Mesendoderm (in vitro differentiated cells): Measurements from ENCODE around the gene NEDD4L.

Experiments
- DNase-seq: peaks from one replicate; pipeline ENCODE4 v3.0.0; 2013
- H2AK5ac ChIP-seq: 2 replicates; pipeline ENCODE4 v1.6.1; 2013; ENCODE audit warnings: low read length, inconsistent platforms
- H2BK120ac ChIP-seq: 2 replicates; pipeline ENCODE4 v1.6.1; 2013; ENCODE audit warnings: low read depth, mild to moderate bottlenecking, low read length, moderate library complexity, mixed read lengths
- H2BK15ac ChIP-seq: replicated peaks from 2 replicates; pipeline ENCODE4 v1.6.1; 2013; ENCODE audit warnings: low read depth, mild to moderate bottlenecking, moderate library complexity
- H2BK5ac ChIP-seq: 2 replicates; pipeline ENCODE4 v1.6.1; 2013; ENCODE audit warnings: low read length, inconsistent platforms
- H3K18ac ChIP-seq: 2 replicates; pipeline ENCODE4 v1.6.1; 2013; ENCODE audit warnings: mild to moderate bottlenecking, low read length, mixed read lengths
- H3K23ac ChIP-seq: one replicate; pipeline ENCODE4 v1.6.1; 2013; ENCODE audit warnings: low read length
- H3K27ac ChIP-seq: 2 replicates; pipeline ENCODE4 v1.5.1; 2013; ENCODE audit warnings: low read depth, mild to moderate bottlenecking, inconsistent platforms, low read length, moderate library complexity
- H3K27me3 ChIP-seq: 2 replicates; pipeline ENCODE4 v1.6.1; 2013; ENCODE audit warnings: low read length, control low read depth, mild to moderate bottlenecking, inconsistent platforms; ENCODE audit not compliant: insufficient read depth, poor library complexity
- H3K36me3 ChIP-seq: 2 replicates; pipeline ENCODE4 v1.6.1; 2013; ENCODE audit warnings: low read length, inconsistent platforms; ENCODE audit not compliant: control insufficient read depth, insufficient read depth
- H3K4ac ChIP-seq: one replicate; pipeline ENCODE4 v1.6.1; 2013; ENCODE audit warnings: low read depth, mild to moderate bottlenecking, low read length, moderate library complexity
- H3K4me1 ChIP-seq: 2 replicates; pipeline ENCODE4 v1.6.1; 2013; ENCODE audit warnings: low read depth, low read length, inconsistent platforms; ENCODE audit not compliant: control insufficient read depth
- H3K4me2 ChIP-seq: 2 replicates; pipeline ENCODE4 v1.6.1; 2013; ENCODE audit warnings: low read length
- H3K4me3 ChIP-seq: 2 replicates; pipeline ENCODE4 v1.5.1; 2013; ENCODE audit warnings: mild to moderate bottlenecking, low read length
- H3K56ac ChIP-seq: one replicate; pipeline ENCODE4 v1.6.1; 2013; ENCODE audit warnings: low read length
- H3K79me1 ChIP-seq: 2 replicates; pipeline ENCODE4 v1.6.1; 2013; ENCODE audit warnings: low read length, inconsistent platforms
- H3K79me2 ChIP-seq: 2 replicates; pipeline ENCODE4 v1.6.1; 2013; ENCODE audit warnings: mild to moderate bottlenecking, low read length; ENCODE audit not compliant: control insufficient read depth, insufficient read depth
- H3K9ac ChIP-seq: 2 replicates; pipeline ENCODE4 v1.6.1; 2013; ENCODE audit warnings: low read length, inconsistent platforms
- H4K5ac ChIP-seq: one replicate; pipeline ENCODE4 v1.6.1; 2013; ENCODE audit warnings: low read length
- H4K8ac ChIP-seq: one replicate; pipeline ENCODE4 v1.6.1; 2013; ENCODE audit warnings: low read depth, mild to moderate bottlenecking, control low read depth, low read length, moderate library complexity
- WGBS: extraction: QIAGEN DNeasy Blood & Tissue Kit; methylation state at CpG from one replicate; pipeline ENCODE4 v1.1.7; 2013; ENCODE audit warnings: low lambda C conversion rate, missing lambda C conversion rate; ENCODE audit not compliant: insufficient coverage; ENCODE audit errors: extremely low coverage; 5-methylcytosine and 5-hydroxymethylcytosine counted together

Gene NEDD4L

GRCh38 chr18:58417752-58418151, 373.7 kb downstream of the NEDD4L start:
- H3K4me3 ChIP-seq = no peak overlapping the region
- no peak overlapping the region for H3K9ac ChIP-seq
- no peaks in the 10 kb centered on the region for H3K27me3 ChIP-seq
- no CpG with 5 or more reads among the region's 6 CpGs for WGBS
- DNase-seq = no peak
- H3K23ac ChIP-seq = no peak overlapping the region
- no peaks in the 10 kb centered on the region for H3K79me1 ChIP-seq
- H3K4me1 ChIP-seq = no peaks in the 10 kb centered on the region
- H3K36me3 ChIP-seq = no peaks in the 10 kb centered on the region
- H3K27ac ChIP-seq = no peak overlapping the region
- H2BK120ac ChIP-seq = no peak overlapping the region
- no peak overlapping the region for H2BK5ac ChIP-seq
- H3K4me2 ChIP-seq = no peak overlapping the region
- H3K79me2 ChIP-seq = no peaks in the 10 kb centered on the region
- no peak overlapping the region for H4K5ac ChIP-seq
- no peak overlapping the region for H3K56ac ChIP-seq
- H2AK5ac ChIP-seq = no peak overlapping the region
- H4K8ac ChIP-seq = no peak overlapping the region
- no peak overlapping the region for H3K4ac ChIP-seq
- no peak overlapping the region for H3K18ac ChIP-seq
- H2BK15ac ChIP-seq = no peak overlapping the region

- no peak for DNase-seq
- Histone ChIP-seq H3K4me2 (no peak overlapping the region), H2AK5ac (no peak overlapping the region), H3K79me1 (no peaks in the 10 kb centered on the region), H3K4me3 (no peak overlapping the region), H4K5ac (no peak overlapping the region), H3K9ac (no peak overlapping the region), H3K23ac (no peak overlapping the region), H3K4ac (no peak overlapping the region), H2BK15ac (no peak overlapping the region), H3K18ac (no peak overlapping the region), H3K36me3 (no peaks in the 10 kb centered on the region), H2BK120ac (no peak overlapping the region), H3K79me2 (no peaks in the 10 kb centered on the region), H3K4me1 (no peaks in the 10 kb centered on the region), H4K8ac (no peak overlapping the region), H2BK5ac (no peak overlapping the region), H3K27ac (no peak overlapping the region), H3K56ac (no peak overlapping the region), H3K27me3 (no peaks in the 10 kb centered on the region)
- no CpG with 5 or more reads among the region's 4 CpGs for WGBS
These were observed 374.3 kb downstream of the NEDD4L start for GRCh38 chr18:58418361-58418760.

- Histone ChIP-seq H3K4me3 (no peak overlapping the region), H2BK5ac (no peak overlapping the region), H3K4ac (no peak overlapping the region), H2BK120ac (no peak overlapping the region), H4K8ac (no peak overlapping the region), H3K9ac (no peak overlapping the region), H3K36me3 (no peaks in the 10 kb centered on the region), H3K18ac (no peak overlapping the region), H3K23ac (no peak overlapping the region), H3K27me3 (no peaks in the 10 kb centered on the region), H4K5ac (no peak overlapping the region), H3K4me1 (no peaks in the 10 kb centered on the region), H3K27ac (no peak overlapping the region), H3K4me2 (no peak overlapping the region), H3K79me1 (no peaks in the 10 kb centered on the region), H3K56ac (no peak overlapping the region), H2AK5ac (no peak overlapping the region), H2BK15ac (no peak overlapping the region), H3K79me2 (no peaks in the 10 kb centered on the region)
- DNase-seq = no peak
- WGBS = no CpG with 5 or more reads among the region's 4 CpGs
These were observed 375.7 kb downstream of the NEDD4L start for GRCh38 chr18:58419587-58420199.

- no peak overlapping the region for H4K5ac ChIP-seq
- H3K79me1 ChIP-seq = no peaks in the 10 kb centered on the region
- no peak overlapping the region for H3K56ac ChIP-seq
- no peak overlapping the region for H3K4me3 ChIP-seq
- no peak overlapping the region for H2BK15ac ChIP-seq
- no peak overlapping the region for H3K18ac ChIP-seq
- no peak overlapping the region for H3K23ac ChIP-seq
- no peaks in the 10 kb centered on the region for H3K79me2 ChIP-seq
- no peaks in the 10 kb centered on the region for H3K27me3 ChIP-seq
- H3K27ac ChIP-seq = no peak overlapping the region
- no peak for DNase-seq
- H2AK5ac ChIP-seq = no peak overlapping the region
- no peaks in the 10 kb centered on the region for H3K4me1 ChIP-seq
- H3K4me2 ChIP-seq = no peak overlapping the region
- H4K8ac ChIP-seq = no peak overlapping the region
- H2BK120ac ChIP-seq = no peak overlapping the region
- H3K36me3 ChIP-seq = no peaks in the 10 kb centered on the region
- H3K9ac ChIP-seq = no peak overlapping the region
- no peak overlapping the region for H2BK5ac ChIP-seq
- WGBS = no CpG with 5 or more reads among the region's 4 CpGs
- H3K4ac ChIP-seq = no peak overlapping the region
These were observed 382.6 kb downstream of the NEDD4L start for GRCh38 chr18:58426611-58427010.

GRCh38 chr18:58427321-58427720, 383.3 kb downstream of the NEDD4L start:
- Histone ChIP-seq H4K5ac (no peak overlapping the region), H3K27ac (no peak overlapping the region), H2AK5ac (no peak overlapping the region), H3K18ac (no peak overlapping the region), H3K36me3 (no peaks in the 10 kb centered on the region), H3K23ac (no peak overlapping the region), H3K56ac (no peak overlapping the region), H3K27me3 (no peaks in the 10 kb centered on the region), H2BK5ac (no peak overlapping the region), H4K8ac (no peak overlapping the region), H3K4ac (no peak overlapping the region), H2BK120ac (no peak overlapping the region), H3K79me2 (no peaks in the 10 kb centered on the region), H3K4me3 (no peak overlapping the region), H2BK15ac (no peak overlapping the region), H3K9ac (no peak overlapping the region), H3K4me2 (no peak overlapping the region), H3K79me1 (no peaks in the 10 kb centered on the region), H3K4me1 (no peaks in the 10 kb centered on the region)
- no peak for DNase-seq
- no CpG with 5 or more reads among the region's 5 CpGs for WGBS

GRCh38 chr18:58429442-58429841, 385.4 kb downstream of the NEDD4L start:
- no peak overlapping the region for H3K9ac ChIP-seq
- no peak overlapping the region for H2BK15ac ChIP-seq
- no peak overlapping the region for H2BK120ac ChIP-seq
- H3K27ac ChIP-seq = no peak overlapping the region
- H3K4ac ChIP-seq = no peak overlapping the region
- peak overlapping the region; percentile 11 for H3K56ac ChIP-seq
- no peak overlapping the region for H3K4me2 ChIP-seq
- no peaks in the 10 kb centered on the region for H3K4me1 ChIP-seq
- peak; percentile 35 for DNase-seq
- no CpG with 5 or more reads among the region's 6 CpGs for WGBS
- no peak overlapping the region for H2BK5ac ChIP-seq
- no peaks in the 10 kb centered on the region for H3K27me3 ChIP-seq
- no peak overlapping the region for H3K23ac ChIP-seq
- H4K5ac ChIP-seq = no peak overlapping the region
- no peaks in the 10 kb centered on the region for H3K79me1 ChIP-seq
- H4K8ac ChIP-seq = no peak overlapping the region
- no peaks in the 10 kb centered on the region for H3K36me3 ChIP-seq
- no peak overlapping the region for H2AK5ac ChIP-seq
- no peaks in the 10 kb centered on the region for H3K79me2 ChIP-seq
- no peak overlapping the region for H3K18ac ChIP-seq
- H3K4me3 ChIP-seq = no peak overlapping the region
